ENCODE results near the gene MTHFS. TPM values are rescaled to one million over a fixed set of nuclear protein-coding genes. Genes with fewer than 3 reads are reported as not detected.
A peak's percentile ranks its signal among the peaks of the same experiment; 100 is the strongest.

MTHFS gene
- total RNA-seq, 1 experiment from 2014 or later = 8.7 TPM

DNA sequence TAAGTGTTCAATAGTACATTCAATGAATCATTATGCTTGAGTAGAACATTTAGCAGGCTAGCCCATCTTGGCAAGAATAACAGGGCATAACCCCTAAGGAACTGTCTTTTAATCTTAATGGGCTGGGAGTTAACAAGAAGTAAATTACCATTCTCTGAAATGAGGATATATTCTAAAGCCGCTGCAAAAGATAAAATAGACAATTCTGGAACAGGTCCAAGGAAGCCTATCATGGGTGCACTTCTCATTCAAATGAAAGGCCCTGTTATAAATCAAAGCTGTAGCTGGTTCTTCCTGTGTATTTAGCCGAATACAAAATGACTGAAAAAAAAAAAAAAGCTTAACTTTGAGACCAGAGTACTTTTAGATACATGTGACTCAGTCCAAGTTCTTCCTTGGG lies 15.6 kb downstream of the MTHFS start:
- intact Hi-C loops (cut with micrococcal nuclease; ENCODE audit: unreplicated experiment) = no loop called here

DNA sequence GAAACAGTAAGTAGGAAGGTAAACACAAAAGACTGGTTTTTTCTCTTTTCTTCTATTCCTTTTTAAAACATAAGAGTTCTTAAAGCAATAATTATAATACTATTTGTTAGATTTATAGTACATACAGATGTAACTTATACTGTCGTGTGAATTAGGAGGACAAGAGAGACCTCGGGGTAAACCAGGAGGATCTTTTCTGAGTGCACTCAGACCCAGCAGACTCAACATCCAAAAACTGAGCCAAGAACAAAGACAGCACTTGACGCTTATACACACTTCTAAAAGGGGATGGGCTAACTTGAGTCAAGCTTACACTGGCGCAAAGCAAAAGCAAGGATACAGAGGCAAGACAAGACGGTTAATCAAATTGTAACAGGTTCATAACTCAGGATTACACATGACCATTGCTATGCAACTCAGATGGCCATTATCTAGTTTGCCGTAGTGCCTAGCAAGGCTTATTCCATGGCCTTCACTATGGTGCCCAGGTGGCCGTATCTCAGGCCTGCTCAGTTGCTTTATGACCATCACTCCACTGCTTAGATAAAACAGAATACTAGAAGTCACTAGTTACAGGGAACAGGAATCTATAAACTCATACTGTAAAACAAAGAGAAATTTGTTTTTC lies 18.6 kb downstream of the MTHFS start:
- H3K27ac ChIP-seq (ENCODE audit: low read depth, low read length, poor library complexity, severe bottlenecking) = no peak overlapping the region
- ChIA-PET CTCF (no interaction called here), POLR2A (ENCODE audit: low non-redundant PET) (no interaction called here)
- no peaks in the 10 kb centered on the region for H3K27me3 ChIP-seq (replicated peaks; ENCODE audit: insufficient read depth, low read depth, low read length, poor library complexity)
- TF ChIP-seq, protein P1, sequence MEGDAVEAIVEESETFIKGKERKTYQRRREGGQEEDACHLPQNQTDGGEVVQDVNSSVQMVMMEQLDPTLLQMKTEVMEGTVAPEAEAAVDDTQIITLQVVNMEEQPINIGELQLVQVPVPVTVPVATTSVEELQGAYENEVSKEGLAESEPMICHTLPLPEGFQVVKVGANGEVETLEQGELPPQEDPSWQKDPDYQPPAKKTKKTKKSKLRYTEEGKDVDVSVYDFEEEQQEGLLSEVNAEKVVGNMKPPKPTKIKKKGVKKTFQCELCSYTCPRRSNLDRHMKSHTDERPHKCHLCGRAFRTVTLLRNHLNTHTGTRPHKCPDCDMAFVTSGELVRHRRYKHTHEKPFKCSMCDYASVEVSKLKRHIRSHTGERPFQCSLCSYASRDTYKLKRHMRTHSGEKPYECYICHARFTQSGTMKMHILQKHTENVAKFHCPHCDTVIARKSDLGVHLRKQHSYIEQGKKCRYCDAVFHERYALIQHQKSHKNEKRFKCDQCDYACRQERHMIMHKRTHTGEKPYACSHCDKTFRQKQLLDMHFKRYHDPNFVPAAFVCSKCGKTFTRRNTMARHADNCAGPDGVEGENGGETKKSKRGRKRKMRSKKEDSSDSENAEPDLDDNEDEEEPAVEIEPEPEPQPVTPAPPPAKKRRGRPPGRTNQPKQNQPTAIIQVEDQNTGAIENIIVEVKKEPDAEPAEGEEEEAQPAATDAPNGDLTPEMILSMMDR (conservative IDR thresholded peaks at IDR 0.05; ENCODE audit: low read depth, low read length) = no peak
- no peak for TF ChIP-seq EZH2 (IDR thresholded peaks at IDR 0.05; ENCODE audit: borderline replicate concordance, low read depth, low read length, poor library complexity, severe bottlenecking)
- no TSS peak for BruUV-seq (replicated peaks)
- H3K4me3 ChIP-seq (ENCODE audit: low read depth, low read length, poor library complexity, severe bottlenecking) = no peak overlapping the region
- H3K36me3 ChIP-seq (ENCODE audit: insufficient read depth, low read length, poor library complexity, severe bottlenecking) = no peaks in the 10 kb centered on the region
- no peak for DNase-seq (ENCODE audit: low spot score)
- peaks cover 10% of the 10 kb centered on the region for H3K9me3 ChIP-seq (ENCODE audit: low read depth, low read length, poor library complexity, severe bottlenecking)
- peaks cover 11% of the 10 kb centered on the region for H3K4me1 ChIP-seq (ENCODE audit: insufficient read depth, low read length, poor library complexity, severe bottlenecking)
- intact Hi-C loops (cut with micrococcal nuclease; ENCODE audit: unreplicated experiment) = no loop called here

More for the DNA sequence above, 15.6 kb downstream of the MTHFS start:
- POLR2A ChIA-PET (ENCODE audit: low non-redundant PET) = no interaction called here
- BruUV-seq (replicated peaks) = no TSS peak
- Histone ChIP-seq H3K4me3 (ENCODE audit: low read depth, low read length, poor library complexity, severe bottlenecking) (no peak overlapping the region), H3K27me3 (replicated peaks; ENCODE audit: insufficient read depth, low read depth, low read length, poor library complexity) (no peaks in the 10 kb centered on the region), H3K4me1 (ENCODE audit: insufficient read depth, low read length, poor library complexity, severe bottlenecking) (peaks cover 11% of the 10 kb centered on the region), H3K36me3 (ENCODE audit: insufficient read depth, low read length, poor library complexity, severe bottlenecking) (no peaks in the 10 kb centered on the region), H3K9me3 (ENCODE audit: low read depth, low read length, poor library complexity, severe bottlenecking) (peaks cover 10% of the 10 kb centered on the region), H3K27ac (ENCODE audit: low read depth, low read length, poor library complexity, severe bottlenecking) (no peak overlapping the region)
- peak; percentile 59 for DNase-seq (ENCODE audit: low spot score)
- CTCF ChIA-PET = no interaction called here
- TF ChIP-seq, protein P1 (conservative IDR thresholded peaks at IDR 0.05; ENCODE audit: low read depth, low read length) = no peak
- no peak for TF ChIP-seq EZH2 (IDR thresholded peaks at IDR 0.05; ENCODE audit: borderline replicate concordance, low read depth, low read length, poor library complexity, severe bottlenecking)

DNA sequence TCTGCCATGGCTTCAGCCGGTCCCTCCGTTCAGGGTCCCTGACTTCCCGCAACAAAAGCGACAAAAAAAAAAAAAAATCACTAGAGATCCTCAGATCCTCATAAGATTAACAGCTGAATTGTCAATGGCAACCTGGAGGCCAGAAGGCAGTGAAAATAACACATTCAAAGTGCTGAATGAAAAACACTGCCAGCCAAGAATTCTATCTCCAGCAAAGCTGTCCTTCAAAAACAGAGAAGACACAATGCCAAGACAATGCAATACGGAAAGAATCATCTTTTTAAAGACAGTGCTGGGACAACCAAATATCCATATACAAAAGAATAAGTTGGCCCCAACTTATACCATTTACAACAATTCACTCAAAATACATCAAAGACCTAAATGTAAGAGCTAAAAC lies 21.6 kb downstream of the MTHFS start:
- TF ChIP-seq, protein P1 (conservative IDR thresholded peaks at IDR 0.05; ENCODE audit: low read depth, low read length) = no peak
- no peak for TF ChIP-seq EZH2 (IDR thresholded peaks at IDR 0.05; ENCODE audit: borderline replicate concordance, low read depth, low read length, poor library complexity, severe bottlenecking)
- no TSS peak for BruUV-seq (replicated peaks)
- DNase-seq (ENCODE audit: low spot score) = no peak
- no peak overlapping the region for H3K4me3 ChIP-seq (ENCODE audit: low read depth, low read length, poor library complexity, severe bottlenecking)
- H3K4me1 ChIP-seq (ENCODE audit: insufficient read depth, low read length, poor library complexity, severe bottlenecking) = no peaks in the 10 kb centered on the region
- no peaks in the 10 kb centered on the region for H3K36me3 ChIP-seq (ENCODE audit: insufficient read depth, low read length, poor library complexity, severe bottlenecking)
- CTCF ChIA-PET = interaction anchor here (0.5 kb wide), 1 partner anchor 28 kb away, joined by 11 read pairs; no protein-coding TSS in a partner anchor
- H3K27me3 ChIP-seq (replicated peaks; ENCODE audit: insufficient read depth, low read depth, low read length, poor library complexity) = no peaks in the 10 kb centered on the region
- H3K27ac ChIP-seq (ENCODE audit: low read depth, low read length, poor library complexity, severe bottlenecking) = no peak overlapping the region
- peaks cover 10% of the 10 kb centered on the region for H3K9me3 ChIP-seq (ENCODE audit: low read depth, low read length, poor library complexity, severe bottlenecking)
- intact Hi-C loops (cut with micrococcal nuclease; ENCODE audit: unreplicated experiment) = no loop called here
- POLR2A ChIA-PET (ENCODE audit: low non-redundant PET) = no interaction called here

Measured in A673 (cell line).